ENCODE data around the gene CTIF.
"Not testable (repeated sequence)": the region's sequence is repeated elsewhere in the genome, so short reads cannot be mapped to it uniquely, and the experiment has no call there.

Gene CTIF

DNA sequence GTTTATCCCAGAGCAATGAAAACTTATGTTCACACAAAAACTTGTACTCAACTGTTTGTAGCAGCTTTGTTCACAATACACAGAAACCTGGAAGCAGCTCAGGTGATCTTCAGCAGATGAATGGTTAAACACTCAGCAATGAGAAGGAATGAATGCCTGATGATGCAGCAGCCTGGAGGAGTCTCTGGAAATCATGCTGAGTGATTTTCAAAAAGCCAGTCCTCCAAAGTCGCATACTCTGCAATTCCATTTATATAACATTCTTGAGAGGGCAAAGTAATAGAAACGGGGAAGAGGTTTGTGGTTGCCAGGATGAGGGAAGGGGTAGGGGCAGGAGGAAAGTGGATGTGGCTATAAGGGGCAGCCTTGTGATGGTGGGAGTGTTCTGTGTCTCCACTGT, 108.1 kb downstream of the CTIF start:
- H3K23ac ChIP-seq (ENCODE audit: low read length in 2 of 2): no peak overlapping the region
- H2BK15ac ChIP-seq (ENCODE audit: low read depth, poor library complexity, severe bottlenecking): no peak overlapping the region
- H3K27ac ChIP-seq (ENCODE audit: low read length, poor library complexity, severe bottlenecking): no peak overlapping the region
- peaks cover 11% of the 10 kb centered on the region for H3K4me1 ChIP-seq (ENCODE audit: control insufficient read depth, insufficient read depth, low read depth, low read length)
- no peak overlapping the region for H3K4me2 ChIP-seq (ENCODE audit: low read length, poor library complexity, severe bottlenecking)
- H2AK5ac ChIP-seq (ENCODE audit: low read length, severe bottlenecking): no peak overlapping the region
- H3K18ac ChIP-seq (ENCODE audit: low read depth in 1 of 2, low read length in 2 of 2): no peak overlapping the region
- H2BK12ac ChIP-seq (ENCODE audit: low read length in 2 of 2): no peak overlapping the region
- peaks cover 30% of the 10 kb centered on the region for H3K79me1 ChIP-seq (replicated peaks; ENCODE audit: low read length, poor library complexity, severe bottlenecking)
- no peak overlapping the region for H4K8ac ChIP-seq (ENCODE audit: low read length)
- H3K4me3 ChIP-seq (ENCODE audit: insufficient read depth in 1 of 2, low read depth in 1 of 2, low read length in 2 of 2): no peak overlapping the region
- H3K36me3 ChIP-seq (ENCODE audit: control insufficient read depth in 1 of 2, insufficient read depth in 2 of 2, low read depth in 1 of 2, low read length in 2 of 2): peaks cover 9 to 22% of the 10 kb centered on the region in 2 experiments
- no peaks in the 10 kb centered on the region for H3K27me3 ChIP-seq (ENCODE audit: control insufficient read depth in 1 of 2, insufficient read depth in 1 of 2, low read length in 2 of 2)
- peaks cover 5% of the 10 kb centered on the region for H3K9me3 ChIP-seq (ENCODE audit: control insufficient read depth, low read length)
- H3K14ac ChIP-seq (ENCODE audit: low read length in 2 of 2): no peak overlapping the region
- H2BK120ac ChIP-seq (ENCODE audit: low read depth, low read length): no peak overlapping the region
- H3K9ac ChIP-seq (ENCODE audit: low read length): no peak overlapping the region
- H2BK5ac ChIP-seq (ENCODE audit: low read depth, low read length, poor library complexity, severe bottlenecking): no peak overlapping the region
- 88% methylated on average over 1 of the region's 2 CpGs for WGBS
- H4K91ac ChIP-seq (ENCODE audit: low read length): no peak overlapping the region
- no peak overlapping the region for H2AFZ ChIP-seq (ENCODE audit: low read depth, low read length)
- no peak overlapping the region for H3K4ac ChIP-seq (ENCODE audit: low read depth in 1 of 2, low read length in 2 of 2)
- no peak for DNase-seq

DNA sequence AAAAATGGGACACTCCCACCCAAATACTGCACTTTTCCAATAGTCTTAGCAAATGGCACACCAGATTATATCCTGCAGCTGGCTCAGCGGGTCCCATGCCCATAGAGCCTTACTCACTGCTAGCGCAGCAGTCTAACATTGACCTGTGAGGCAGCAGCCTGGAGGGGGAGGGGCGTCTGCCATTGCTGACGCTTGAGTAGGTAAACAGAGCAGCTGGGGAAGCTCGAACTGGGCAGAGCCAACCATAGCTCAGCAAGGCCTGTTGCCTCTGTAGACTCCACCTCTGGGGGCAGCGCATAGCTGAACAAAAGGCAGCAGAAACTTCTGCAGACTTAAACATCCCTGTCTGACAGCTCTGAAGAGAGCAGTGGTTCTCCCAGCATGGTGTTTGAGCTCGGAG, 110.4 kb downstream of the CTIF start:
- no peak overlapping the region for H3K14ac ChIP-seq (ENCODE audit: low read length in 2 of 2)
- no peak overlapping the region for H4K91ac ChIP-seq (ENCODE audit: low read length)
- no peak overlapping the region for H3K18ac ChIP-seq (ENCODE audit: low read depth in 1 of 2, low read length in 2 of 2)
- H3K27ac ChIP-seq (ENCODE audit: low read length, poor library complexity, severe bottlenecking): no peak overlapping the region
- no peak for DNase-seq
- H3K27me3 ChIP-seq (ENCODE audit: control insufficient read depth in 1 of 2, insufficient read depth in 1 of 2, low read length in 2 of 2): no peaks in the 10 kb centered on the region
- H3K4me1 ChIP-seq (ENCODE audit: control insufficient read depth, insufficient read depth, low read depth, low read length): peaks cover 7% of the 10 kb centered on the region
- no peak overlapping the region for H2BK12ac ChIP-seq (ENCODE audit: low read length in 2 of 2)
- H4K8ac ChIP-seq (ENCODE audit: low read length): no peak overlapping the region
- peaks cover 0 to 19% of the 10 kb centered on the region in 2 experiments for H3K36me3 ChIP-seq (ENCODE audit: control insufficient read depth in 1 of 2, insufficient read depth in 2 of 2, low read depth in 1 of 2, low read length in 2 of 2)
- no peak overlapping the region for H2BK120ac ChIP-seq (ENCODE audit: low read depth, low read length)
- H3K79me1 ChIP-seq (replicated peaks; ENCODE audit: low read length, poor library complexity, severe bottlenecking): peaks cover 23% of the 10 kb centered on the region
- no peak overlapping the region for H3K4me2 ChIP-seq (ENCODE audit: low read length, poor library complexity, severe bottlenecking)
- no peaks in the 10 kb centered on the region for H3K9me3 ChIP-seq (ENCODE audit: control insufficient read depth, low read length)
- H3K4ac ChIP-seq (ENCODE audit: low read depth in 1 of 2, low read length in 2 of 2): no peak overlapping the region
- no peak overlapping the region for H3K9ac ChIP-seq (ENCODE audit: low read length)
- peak overlapping the region in 1 of 2 experiments; percentile 14 for H3K23ac ChIP-seq (ENCODE audit: low read length in 2 of 2)
- no peak overlapping the region for H2BK5ac ChIP-seq (ENCODE audit: low read depth, low read length, poor library complexity, severe bottlenecking)
- H2BK15ac ChIP-seq (ENCODE audit: low read depth, poor library complexity, severe bottlenecking): no peak overlapping the region
- 56% methylated on average over 7 of the region's 7 CpGs for WGBS
- no peak overlapping the region for H2AFZ ChIP-seq (ENCODE audit: low read depth, low read length)
- H3K4me3 ChIP-seq (ENCODE audit: insufficient read depth in 1 of 2, low read depth in 1 of 2, low read length in 2 of 2): no peak overlapping the region
- H2AK5ac ChIP-seq (ENCODE audit: low read length, severe bottlenecking): no peak overlapping the region

DNA sequence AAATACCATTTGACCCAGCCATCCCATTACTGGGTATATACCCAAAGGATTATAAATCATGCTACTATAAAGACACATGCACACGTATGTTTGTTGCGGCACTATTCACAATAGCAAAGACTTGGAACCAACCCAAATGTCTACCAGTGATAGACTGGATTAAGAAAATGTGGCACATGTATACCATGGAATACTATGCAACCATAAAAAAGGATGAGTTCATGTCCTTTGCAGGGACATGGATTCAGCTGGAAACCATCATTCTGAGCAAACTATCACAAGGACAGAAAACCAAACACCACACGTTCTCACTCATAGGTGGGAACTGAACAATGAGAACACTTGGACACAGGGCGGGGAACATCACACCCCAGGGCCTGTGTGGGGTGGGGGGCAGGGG, 115.8 kb downstream of the CTIF start:
- not testable (repeated sequence) for H2AK5ac ChIP-seq (ENCODE audit: low read length, severe bottlenecking); H3K27me3 ChIP-seq (ENCODE audit: control insufficient read depth in 1 of 2, insufficient read depth in 1 of 2, low read length in 2 of 2); H3K18ac ChIP-seq (ENCODE audit: low read depth in 1 of 2, low read length in 2 of 2); H2BK15ac ChIP-seq (ENCODE audit: low read depth, poor library complexity, severe bottlenecking); H4K91ac ChIP-seq (ENCODE audit: low read length); DNase-seq; H3K4ac ChIP-seq (ENCODE audit: low read depth in 1 of 2, low read length in 2 of 2); H3K14ac ChIP-seq (ENCODE audit: low read length in 2 of 2); H2AFZ ChIP-seq (ENCODE audit: low read depth, low read length); H4K8ac ChIP-seq (ENCODE audit: low read length); H3K9me3 ChIP-seq (ENCODE audit: control insufficient read depth, low read length); H3K4me3 ChIP-seq (ENCODE audit: insufficient read depth in 1 of 2, low read depth in 1 of 2, low read length in 2 of 2); H3K4me2 ChIP-seq (ENCODE audit: low read length, poor library complexity, severe bottlenecking); H3K9ac ChIP-seq (ENCODE audit: low read length); H2BK5ac ChIP-seq (ENCODE audit: low read depth, low read length, poor library complexity, severe bottlenecking); H2BK120ac ChIP-seq (ENCODE audit: low read depth, low read length); H2BK12ac ChIP-seq (ENCODE audit: low read length in 2 of 2); H3K27ac ChIP-seq (ENCODE audit: low read length, poor library complexity, severe bottlenecking); H3K23ac ChIP-seq (ENCODE audit: low read length in 2 of 2); H3K36me3 ChIP-seq (ENCODE audit: control insufficient read depth in 1 of 2, insufficient read depth in 2 of 2, low read depth in 1 of 2, low read length in 2 of 2)
- Histone ChIP-seq H3K79me1 (replicated peaks; ENCODE audit: low read length, poor library complexity, severe bottlenecking) (peaks cover 14% of the 10 kb centered on the region), H3K4me1 (ENCODE audit: control insufficient read depth, insufficient read depth, low read depth, low read length) (peaks cover 16% of the 10 kb centered on the region)
- 86% methylated on average over 1 of the region's 4 CpGs for WGBS

DNA sequence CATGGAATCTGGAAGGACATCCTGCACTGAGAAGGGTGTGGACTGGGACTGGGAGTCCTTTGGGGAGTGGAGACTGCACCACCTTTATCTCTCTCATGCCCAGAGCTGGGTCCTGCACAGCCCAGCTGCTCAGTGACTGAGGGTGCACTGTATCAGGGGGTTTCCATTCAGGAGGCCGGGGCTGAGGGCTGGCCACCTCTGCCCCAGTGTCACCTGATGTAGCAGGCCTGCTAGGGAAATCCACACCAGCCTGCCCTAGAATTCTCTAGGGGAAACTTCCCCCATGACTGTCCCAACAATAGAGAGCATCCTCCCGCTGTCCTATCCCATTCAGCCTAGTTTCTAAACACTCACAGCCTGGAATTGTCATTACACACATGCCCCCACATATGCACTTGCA, 116.7 kb downstream of the CTIF start:
- Histone ChIP-seq H3K4me1 (ENCODE audit: control insufficient read depth, insufficient read depth, low read depth, low read length) (peaks cover 17% of the 10 kb centered on the region), H3K79me1 (replicated peaks; ENCODE audit: low read length, poor library complexity, severe bottlenecking) (peaks cover 21% of the 10 kb centered on the region), H3K27me3 (ENCODE audit: control insufficient read depth in 1 of 2, insufficient read depth in 1 of 2, low read length in 2 of 2) (no peaks in the 10 kb centered on the region), H3K14ac (ENCODE audit: low read length in 2 of 2) (no peak overlapping the region), H2BK15ac (ENCODE audit: low read depth, poor library complexity, severe bottlenecking) (no peak overlapping the region), H3K4ac (ENCODE audit: low read depth in 1 of 2, low read length in 2 of 2) (no peak overlapping the region), H2BK5ac (ENCODE audit: low read depth, low read length, poor library complexity, severe bottlenecking) (no peak overlapping the region), H3K4me2 (ENCODE audit: low read length, poor library complexity, severe bottlenecking) (no peak overlapping the region), H3K9me3 (ENCODE audit: control insufficient read depth, low read length) (no peaks in the 10 kb centered on the region), H2AFZ (ENCODE audit: low read depth, low read length) (no peak overlapping the region), H4K91ac (ENCODE audit: low read length) (no peak overlapping the region), H4K8ac (ENCODE audit: low read length) (no peak overlapping the region), H3K36me3 (ENCODE audit: control insufficient read depth in 1 of 2, insufficient read depth in 2 of 2, low read depth in 1 of 2, low read length in 2 of 2) (peaks cover 0 to 3% of the 10 kb centered on the region in 2 experiments), H2BK120ac (ENCODE audit: low read depth, low read length) (no peak overlapping the region), H3K23ac (ENCODE audit: low read length in 2 of 2) (no peak overlapping the region), H2BK12ac (ENCODE audit: low read length in 2 of 2) (no peak overlapping the region), H2AK5ac (ENCODE audit: low read length, severe bottlenecking) (no peak overlapping the region), H3K4me3 (ENCODE audit: insufficient read depth in 1 of 2, low read depth in 1 of 2, low read length in 2 of 2) (no peak overlapping the region), H3K18ac (ENCODE audit: low read depth in 1 of 2, low read length in 2 of 2) (no peak overlapping the region), H3K9ac (ENCODE audit: low read length) (no peak overlapping the region), H3K27ac (ENCODE audit: low read length, poor library complexity, severe bottlenecking) (no peak overlapping the region)
- 87% methylated on average over 2 of the region's 2 CpGs for WGBS
- DNase-seq: no peak

All from mesenchymal stem cell (in vitro differentiated cells and primary cell).